ENCODE data around the gene DFFA. TPM values are rescaled to one million over a fixed set of nuclear protein-coding genes. Genes with fewer than 3 reads are reported as not detected.

Gene DFFA
- total and polyA plus RNA-seq, 2 donors (not counting 3 experiments of a cell fraction or from before 2014, with no cell fraction given): 30.0 to 44.5 TPM

- peak overlapping the region; percentile 67 for H2AFZ ChIP-seq (ENCODE audit: low read depth, low read length)
- H4K20me1 ChIP-seq (replicated peaks; ENCODE audit: control insufficient read depth, extremely low read depth, insufficient read depth, low read length): no peaks in the 10 kb centered on the region
- peaks cover 0 to 1% of the 10 kb centered on the region in 2 experiments for H3K36me3 ChIP-seq (ENCODE audit: control insufficient read depth in 2 of 2, extremely low read depth in 1 of 2, insufficient read depth in 2 of 2, low read length in 2 of 2)
- DNase-seq (ENCODE audit: low read depth, low spot score): no peak
- no peaks in the 10 kb centered on the region for H3K27me3 ChIP-seq (ENCODE audit: control insufficient read depth in 2 of 2, insufficient read depth in 2 of 2, low read length in 2 of 2)
- FAIRE-seq: no peak
- H3K27ac ChIP-seq (ENCODE audit: insufficient read depth, low read depth, low read length): no peak overlapping the region
- peak overlapping the region; percentile 51 to 88 (median 83) for H3K4me3 ChIP-seq (replicated peaks in 1 of 3; ENCODE audit: insufficient read depth in 1 of 3, low read depth in 1 of 3, low read length in 3 of 3)
- ChIA-PET POLR2A (no interaction called here), CTCF (interaction anchor here (0.6 kb wide), 1 partner anchor 1710 kb away, joined by 3 read pairs; no protein-coding TSS in a partner anchor)
- H3K4me2 ChIP-seq (ENCODE audit: insufficient read depth, low read length): peak overlapping the region; percentile 80
- peak overlapping the region; percentile 66 for H3K9ac ChIP-seq (replicated peaks; ENCODE audit: extremely low read depth, insufficient read depth, low read length)
- no peaks in the 10 kb centered on the region for H3K9me1 ChIP-seq (replicated peaks; ENCODE audit: control insufficient read depth, extremely low read depth, insufficient read depth, low read length)
- peaks cover 8% of the 10 kb centered on the region for H3K4me1 ChIP-seq (ENCODE audit: control insufficient read depth, extremely low read depth, insufficient read depth, low read length)
- TF ChIP-seq POLR2AphosphoS5 (IDR thresholded peaks at IDR 0.05; ENCODE audit: insufficient read depth, low read depth, low read length) (no peak), POLR2A (IDR thresholded peaks at IDR 0.05; ENCODE audit: low read depth, low read length) (no peak), MAX (IDR thresholded peaks at IDR 0.05; ENCODE audit: insufficient read depth, insufficient read length) (no peak), GATA2 (IDR thresholded peaks at IDR 0.05; ENCODE audit: insufficient read depth, insufficient read length, low read depth, low read length) (no peak), MYC (IDR thresholded peaks at IDR 0.05; ENCODE audit: low read depth, low read length) (no peak), EZH2 (IDR thresholded peaks at IDR 0.05; ENCODE audit: borderline replicate concordance, low read depth, low read length, severe bottlenecking) (no peak), FOS (IDR thresholded peaks at IDR 0.05; ENCODE audit: borderline replicate concordance, insufficient read depth, low read length) (no peak), JUN (IDR thresholded peaks at IDR 0.05; ENCODE audit: borderline replicate concordance, insufficient read depth, insufficient read length, low read depth) (no peak)
- intact Hi-C loops (cut with micrococcal nuclease) (no loop called here), dilution Hi-C loops (cut with MboI; ENCODE audit: extremely low pct_ligation_motif_present, low sequenced_read_pairs) (no loop called here)
- H3K9me3 ChIP-seq (replicated peaks; ENCODE audit: control insufficient read depth, insufficient read depth, low read length): no peaks in the 10 kb centered on the region
- peaks cover 48% of the 10 kb centered on the region for H3K79me2 ChIP-seq (ENCODE audit: control insufficient read depth, insufficient read depth, low read length)
- BruUV-seq (replicated peaks): no TSS peak
These were observed 3.2 kb upstream of the DFFA start for GRCh38 chr1:10475510-10475909.
